ENCODE data around the gene SNRNP200.

The SNRNP200 gene

GRCh38 chr2:96276787-96277499, 28.4 kb downstream of the SNRNP200 start:
- H3K4me3 ChIP-seq (ENCODE audit: low read depth, low read length) = no peak overlapping the region
- H3K4me1 ChIP-seq = no peaks in the 10 kb centered on the region
- no peak for DNase-seq
- TF ChIP-seq CTCF (IDR thresholded peaks at IDR 0.05; ENCODE audit: low read depth, low read length) = no peak
- H3K27me3 ChIP-seq = no peaks in the 10 kb centered on the region
- peaks cover 39% of the 10 kb centered on the region for H3K36me3 ChIP-seq
- H3K9me3 ChIP-seq = no peaks in the 10 kb centered on the region

- Histone ChIP-seq H3K9me3 (no peaks in the 10 kb centered on the region), H3K4me1 (no peaks in the 10 kb centered on the region), H3K36me3 (peaks cover 33% of the 10 kb centered on the region), H3K27me3 (no peaks in the 10 kb centered on the region), H3K4me3 (ENCODE audit: low read depth, low read length) (no peak overlapping the region)
- no peak for DNase-seq
- TF ChIP-seq CTCF (IDR thresholded peaks at IDR 0.05; ENCODE audit: low read depth, low read length) = no peak
Measured at GRCh38 chr2:96274355-96275056, 30.8 kb downstream of the SNRNP200 start.

- no peaks in the 10 kb centered on the region for H3K4me1 ChIP-seq
- H3K9me3 ChIP-seq = no peaks in the 10 kb centered on the region
- H3K4me3 ChIP-seq (ENCODE audit: low read depth, low read length) = no peak overlapping the region
- no peaks in the 10 kb centered on the region for H3K27me3 ChIP-seq
- peaks cover 28% of the 10 kb centered on the region for H3K36me3 ChIP-seq
- TF ChIP-seq CTCF (IDR thresholded peaks at IDR 0.05; ENCODE audit: low read depth, low read length) = no peak
- DNase-seq = no peak
Measured at GRCh38 chr2:96273763-96274162, 31.6 kb downstream of the SNRNP200 start.

- Histone ChIP-seq H3K4me3 (ENCODE audit: low read depth, low read length) (no peak overlapping the region), H3K9me3 (no peaks in the 10 kb centered on the region), H3K36me3 (peaks cover 19% of the 10 kb centered on the region), H3K27me3 (no peaks in the 10 kb centered on the region), H3K4me1 (no peaks in the 10 kb centered on the region)
- DNase-seq = no peak
- no peak for TF ChIP-seq CTCF (IDR thresholded peaks at IDR 0.05; ENCODE audit: low read depth, low read length)
Measured at GRCh38 chr2:96271995-96272394, 33.4 kb downstream of the SNRNP200 start.

GRCh38 chr2:96267159-96267971, 38.0 kb downstream of the SNRNP200 start:
- Histone ChIP-seq H3K4me1 (no peaks in the 10 kb centered on the region), H3K4me3 (ENCODE audit: low read depth, low read length) (peak overlapping the region; percentile 91), H3K9me3 (no peaks in the 10 kb centered on the region), H3K36me3 (peaks cover 12% of the 10 kb centered on the region), H3K27me3 (no peaks in the 10 kb centered on the region)
- TF ChIP-seq CTCF (IDR thresholded peaks at IDR 0.05; ENCODE audit: low read depth, low read length) = peak; percentile 31
- DNase-seq = peak; percentile 51
